ENCODE results near the gene LINC01488.

The LINC01488 gene

DNA sequence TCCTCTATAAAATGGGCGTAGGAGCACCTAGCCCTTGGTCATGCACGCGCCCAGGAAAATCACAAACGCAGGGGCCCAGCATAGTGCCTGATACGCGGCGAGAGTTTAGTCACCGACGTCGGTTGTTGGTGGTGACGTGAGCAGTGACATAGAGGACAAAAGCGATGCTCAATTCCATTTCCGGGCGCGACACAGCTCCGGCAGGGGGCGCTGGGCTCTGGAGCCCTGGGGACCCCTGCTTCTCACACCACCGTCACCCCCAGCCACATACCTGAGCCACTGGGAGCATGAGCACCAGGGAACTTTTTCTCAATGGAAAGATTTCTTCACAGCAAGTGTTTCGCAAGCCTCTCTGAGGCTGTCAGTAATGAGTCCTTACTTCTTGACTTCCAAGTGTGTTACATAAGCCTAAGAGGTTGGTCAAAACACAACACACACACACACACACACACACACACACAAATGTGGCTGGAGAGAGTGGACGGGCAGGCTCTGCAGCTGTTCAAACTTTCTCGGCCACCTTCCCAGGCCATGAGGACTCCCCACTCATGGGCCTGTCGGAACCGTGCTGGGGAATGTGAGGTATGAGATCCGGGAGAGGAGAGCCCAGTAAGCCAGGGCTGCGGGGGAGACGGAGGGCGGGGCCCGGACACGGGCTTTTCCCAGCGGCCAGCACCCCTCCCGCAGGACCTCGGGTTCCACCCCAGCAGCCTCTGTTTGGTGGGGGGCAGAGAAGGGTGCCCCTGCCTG is 36.9 kb upstream of the LINC01488 start:
- DNase-seq (ENCODE audit: low read depth in 3 of 3, low spot score in 1 of 3) = no peak

GRCh38 chr11:69445131-69445470 is 36.4 kb upstream of the LINC01488 start:
- no peak for DNase-seq (ENCODE audit: low read depth in 3 of 3, low spot score in 1 of 3)

DNA sequence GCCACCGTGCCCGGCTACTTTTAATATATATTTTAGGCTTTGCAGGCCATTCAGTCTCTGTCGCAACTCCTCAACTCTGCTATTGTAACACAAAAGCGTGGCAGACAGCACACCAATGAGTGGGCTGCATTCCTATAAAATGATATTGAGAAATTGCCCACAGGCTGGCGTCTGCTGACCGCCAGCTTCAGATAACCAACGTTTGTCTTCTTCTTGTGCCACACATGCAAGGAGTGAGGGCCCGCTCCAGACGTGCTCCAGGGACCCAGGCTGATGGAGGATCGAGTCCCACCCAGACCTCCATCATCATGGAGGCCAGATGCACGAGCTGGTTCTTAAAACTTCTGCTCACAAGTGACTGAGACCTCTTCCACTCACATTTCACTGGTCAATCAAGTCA is 35.4 kb upstream of the LINC01488 start:
- DNase-seq (ENCODE audit: low read depth in 3 of 3, low spot score in 1 of 3) = no peak

GRCh38 chr11:69447786-69448185 is 33.7 kb upstream of the LINC01488 start:
- no peak for DNase-seq (ENCODE audit: low read depth in 3 of 3, low spot score in 1 of 3)

GRCh38 chr11:69448471-69449284 is 32.8 kb upstream of the LINC01488 start:
- DNase-seq (ENCODE audit: low read depth in 3 of 3, low spot score in 1 of 3) = no peak

GRCh38 chr11:69449320-69450063 is 32.0 kb upstream of the LINC01488 start:
- no peak for DNase-seq (ENCODE audit: low read depth in 3 of 3, low spot score in 1 of 3)

DNA sequence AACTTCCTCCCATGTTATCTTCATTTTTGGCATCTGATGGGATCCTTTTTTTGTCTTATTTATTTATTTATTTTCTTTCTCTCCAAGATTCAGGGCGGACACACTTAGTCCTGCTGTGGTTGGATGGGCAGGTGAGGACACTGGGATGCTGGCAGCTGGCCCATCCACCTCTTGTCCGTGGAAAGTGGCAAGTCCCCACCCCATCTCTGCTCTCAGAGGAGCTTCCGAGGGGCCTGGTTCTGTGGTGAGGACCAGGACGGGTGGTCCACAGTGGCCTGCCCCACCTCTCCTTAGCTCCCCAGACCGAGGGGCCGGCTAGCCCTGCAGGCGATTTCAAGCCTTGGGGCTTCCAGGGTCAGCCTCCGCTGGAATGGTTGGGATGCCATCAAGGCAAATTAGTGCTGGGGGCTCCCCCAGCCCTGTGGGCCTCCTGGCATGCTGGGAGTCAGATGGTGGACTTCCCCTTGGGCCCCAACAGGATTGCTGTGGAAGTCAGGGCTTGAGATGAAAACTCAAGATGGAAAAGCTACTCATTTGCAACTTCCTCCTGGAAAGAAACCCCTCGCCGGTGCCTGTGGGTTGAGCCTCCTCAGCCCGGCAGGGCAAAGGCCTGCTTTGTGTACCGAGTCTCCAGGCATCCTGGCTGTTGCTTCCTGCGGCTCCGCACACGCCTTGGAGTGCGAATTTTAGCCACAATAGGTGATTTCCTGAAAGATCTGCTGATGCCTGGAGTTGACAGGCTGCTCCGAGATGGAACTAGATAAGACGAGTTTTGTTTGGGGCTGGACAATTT is 31.2 kb upstream of the LINC01488 start:
- no peak for DNase-seq (ENCODE audit: low read depth in 3 of 3, low spot score in 1 of 3)

- no peak for DNase-seq (ENCODE audit: low read depth in 3 of 3, low spot score in 1 of 3)
Observed at GRCh38 chr11:69450857-69451220, 30.6 kb upstream of the LINC01488 start.

GRCh38 chr11:69451289-69451688 is 30.2 kb upstream of the LINC01488 start:
- DNase-seq (ENCODE audit: low read depth in 3 of 3, low spot score in 1 of 3) = no peak

DNA sequence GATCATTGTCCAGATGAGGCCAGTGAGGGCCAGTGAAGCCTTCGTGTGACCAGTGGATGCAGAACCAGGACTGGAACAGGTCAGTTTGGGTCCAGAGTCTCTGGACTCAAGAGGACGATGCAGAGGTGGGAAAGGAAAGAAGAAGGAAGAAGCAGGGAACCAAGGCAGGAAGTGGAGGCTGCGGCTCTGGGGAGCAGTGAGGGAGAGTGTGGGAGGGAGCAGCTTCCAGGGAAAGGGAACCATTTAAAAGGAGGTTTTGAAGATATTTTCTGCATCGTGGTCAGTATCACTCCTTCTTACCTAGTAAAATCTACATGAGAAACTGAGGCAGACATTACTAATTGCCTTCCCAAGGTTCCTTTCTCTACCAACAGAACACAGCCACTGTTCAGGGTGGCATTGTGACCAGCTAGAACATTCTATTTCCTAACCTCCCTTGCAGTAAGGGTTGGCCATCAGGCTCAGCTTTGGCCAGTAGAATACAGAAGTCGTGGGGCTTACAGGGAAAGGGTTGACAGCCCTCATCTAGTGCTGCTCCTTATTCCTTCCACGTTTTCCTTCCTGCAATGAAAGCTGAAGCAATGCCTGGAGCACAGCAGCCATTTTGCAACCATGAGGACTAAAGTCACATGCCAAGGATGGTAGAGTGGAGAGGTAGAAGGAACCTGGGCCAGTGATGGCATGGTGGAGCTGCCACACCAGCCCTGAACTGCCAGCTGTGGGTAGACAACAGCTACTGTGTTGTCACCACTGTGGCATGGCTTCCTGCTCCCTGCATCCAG is 29.1 kb upstream of the LINC01488 start:
- no peak for DNase-seq (ENCODE audit: low read depth in 3 of 3, low spot score in 1 of 3)

GRCh38 chr11:69453151-69453550 is 28.3 kb upstream of the LINC01488 start:
- no peak for DNase-seq (ENCODE audit: low read depth in 3 of 3, low spot score in 1 of 3)

- no peak for DNase-seq (ENCODE audit: low read depth in 3 of 3, low spot score in 1 of 3)
Observed at GRCh38 chr11:69454018-69454417, 27.4 kb upstream of the LINC01488 start.

GRCh38 chr11:69455969-69456368 is 25.5 kb upstream of the LINC01488 start:
- DNase-seq (ENCODE audit: low read depth in 3 of 3, low spot score in 1 of 3) = no peak

GRCh38 chr11:69456712-69457111 is 24.8 kb upstream of the LINC01488 start:
- no peak for DNase-seq (ENCODE audit: low read depth in 3 of 3, low spot score in 1 of 3)

- DNase-seq (ENCODE audit: low read depth in 3 of 3, low spot score in 1 of 3) = no peak
Observed at GRCh38 chr11:69459848-69460539, 21.5 kb upstream of the LINC01488 start.

- no peak for DNase-seq (ENCODE audit: low read depth in 3 of 3, low spot score in 1 of 3)
Observed at GRCh38 chr11:69460540-69461257, 20.8 kb upstream of the LINC01488 start.

- DNase-seq (ENCODE audit: low read depth in 3 of 3, low spot score in 1 of 3) = no peak
Observed at GRCh38 chr11:69461272-69461962, 20.0 kb upstream of the LINC01488 start.

DNA sequence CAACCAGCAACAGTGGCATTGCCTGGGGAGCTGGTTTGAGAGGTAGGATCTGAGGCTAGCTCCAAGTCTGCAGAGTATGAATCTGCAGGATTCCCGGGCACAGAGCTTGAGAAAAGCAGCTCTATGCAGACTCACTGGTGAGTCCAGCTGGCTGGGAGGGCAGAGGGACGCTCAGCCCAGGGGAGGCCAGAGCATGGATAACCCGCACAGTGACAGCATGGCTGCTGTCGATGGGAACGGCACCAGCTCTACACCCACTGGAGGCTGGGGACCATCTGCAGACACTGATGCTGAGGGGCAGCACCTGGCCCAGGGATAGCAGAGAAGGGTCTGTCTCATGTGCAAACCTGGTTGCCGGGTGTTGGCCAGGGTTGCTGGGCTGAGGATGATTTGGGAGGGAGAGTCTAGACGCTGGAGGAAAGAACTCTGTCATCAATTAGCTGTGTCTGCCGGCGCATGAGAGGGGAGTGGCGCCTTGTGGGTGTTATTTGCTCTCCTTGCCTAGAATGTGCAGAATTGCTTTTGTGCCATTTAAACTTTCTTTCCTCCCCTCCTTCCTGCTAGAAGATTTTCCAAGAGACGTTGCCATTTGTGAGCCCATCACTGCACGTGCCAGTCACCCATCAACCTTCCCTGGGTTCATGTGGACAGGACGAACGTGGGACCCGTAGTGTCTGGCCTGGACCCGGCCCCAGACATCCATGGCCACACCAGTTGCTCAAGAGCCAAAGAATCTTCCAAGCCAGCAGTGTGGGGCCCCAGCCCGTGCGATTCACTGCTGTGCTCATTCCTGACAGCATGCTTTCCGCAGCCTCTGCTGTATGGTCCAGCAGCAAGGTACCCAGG is 19.1 kb upstream of the LINC01488 start:
- no peak for DNase-seq (ENCODE audit: low read depth in 3 of 3, low spot score in 1 of 3)
